Suppressor macrophage (primary cell): ENCODE data around the gene DLD.
"Not testable (repeated sequence)": the region's sequence is repeated elsewhere in the genome, so short reads cannot be mapped to it uniquely, and the experiment has no call there.

Experiments
- DNase-seq, 4 experiments: peaks; one replicate each; pipeline ENCODE4 v3.0.0-alpha.2; 2020 to 2022

Gene DLD

DNA sequence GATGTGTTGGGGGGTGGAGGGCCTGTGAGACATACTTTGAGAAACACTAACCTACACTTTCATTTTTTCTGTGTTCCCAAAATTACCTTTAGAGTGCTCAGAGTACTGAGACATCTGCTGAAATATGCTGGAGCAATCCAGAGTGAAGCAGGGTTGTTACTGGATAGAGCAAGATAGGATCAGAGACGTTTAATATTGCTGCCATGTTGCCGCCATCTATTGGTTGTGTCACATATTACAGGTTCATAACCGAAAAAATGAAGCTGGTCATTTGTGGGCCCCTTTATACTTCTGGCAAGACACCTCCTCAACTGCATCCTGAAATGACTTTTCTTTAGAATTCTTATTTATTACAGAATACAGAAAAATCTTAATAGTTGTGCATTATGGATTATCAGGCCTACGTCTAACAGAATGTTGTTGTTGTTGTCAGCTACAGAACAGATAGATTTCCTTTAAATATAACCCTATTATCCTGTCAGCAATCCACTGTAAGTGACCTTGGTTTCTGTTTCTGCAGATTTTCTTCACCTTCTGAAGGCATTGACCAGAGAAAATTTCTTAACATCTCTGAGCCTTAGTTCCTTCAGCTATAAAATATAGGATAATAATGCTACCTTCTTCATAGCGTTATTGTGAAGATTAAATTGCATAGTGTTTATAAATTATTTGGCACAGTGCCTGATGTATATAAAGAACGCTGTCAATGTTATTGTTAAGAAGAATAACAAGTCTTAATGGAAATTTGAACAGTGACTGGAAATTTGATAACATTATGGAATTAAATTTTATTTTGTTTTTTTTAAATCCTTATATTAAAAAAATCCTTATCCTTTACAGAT is 16.2 kb upstream of the DLD start:
- peak; percentile 64 to 82 (median 72) for DNase-seq

DNA sequence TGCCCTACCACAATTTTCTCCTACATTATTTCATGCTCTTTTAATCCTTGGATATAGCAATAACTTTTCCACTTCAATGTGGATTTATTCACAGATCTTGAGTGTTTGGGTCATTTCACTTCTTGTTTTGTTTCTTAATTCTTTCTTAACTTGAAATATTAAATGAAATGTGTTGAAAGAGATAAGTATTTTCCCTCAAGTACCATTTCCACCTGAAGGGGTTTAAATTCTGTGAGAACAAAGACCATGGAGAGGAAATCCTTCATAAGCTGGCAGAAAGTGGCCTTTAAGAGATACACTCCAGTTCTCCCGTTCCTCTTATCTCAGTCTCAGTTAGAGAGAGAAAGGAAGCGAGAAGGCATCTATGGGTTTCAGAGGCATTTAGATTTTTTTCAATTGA is 14.1 kb upstream of the DLD start:
- peak in 1 of 4 experiments; percentile 6 for DNase-seq

DNA sequence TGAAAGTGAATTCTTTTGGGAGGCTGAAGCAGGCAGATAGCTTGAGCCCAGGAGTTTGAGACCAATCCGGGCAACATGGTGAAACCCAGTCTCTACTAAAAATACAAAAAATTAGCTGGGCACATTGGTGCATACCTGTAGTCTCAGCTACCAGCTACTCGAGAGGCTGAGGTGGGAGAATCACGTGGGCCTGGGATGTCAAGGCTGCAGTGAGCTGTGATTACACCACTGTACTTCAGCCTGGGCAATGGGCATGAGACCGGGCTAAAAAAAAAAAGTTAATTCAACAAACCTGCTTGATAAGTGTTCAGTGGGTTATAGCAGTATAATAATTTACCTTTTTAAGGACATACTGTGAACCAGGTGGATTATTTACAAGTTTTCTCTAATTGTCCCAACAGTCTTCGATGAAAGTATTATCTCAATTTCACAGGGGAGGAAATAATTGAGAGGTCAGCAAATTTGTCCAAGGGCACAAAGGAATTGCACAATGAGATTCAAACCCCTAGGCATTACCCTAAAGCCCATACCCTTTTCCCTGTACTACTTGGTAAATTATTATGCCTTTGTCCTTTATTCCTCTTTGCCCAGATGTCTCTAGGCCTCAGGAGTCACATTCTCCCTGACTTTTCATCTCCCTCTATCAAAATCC is 13.1 kb upstream of the DLD start:
- no peak for DNase-seq

DNA sequence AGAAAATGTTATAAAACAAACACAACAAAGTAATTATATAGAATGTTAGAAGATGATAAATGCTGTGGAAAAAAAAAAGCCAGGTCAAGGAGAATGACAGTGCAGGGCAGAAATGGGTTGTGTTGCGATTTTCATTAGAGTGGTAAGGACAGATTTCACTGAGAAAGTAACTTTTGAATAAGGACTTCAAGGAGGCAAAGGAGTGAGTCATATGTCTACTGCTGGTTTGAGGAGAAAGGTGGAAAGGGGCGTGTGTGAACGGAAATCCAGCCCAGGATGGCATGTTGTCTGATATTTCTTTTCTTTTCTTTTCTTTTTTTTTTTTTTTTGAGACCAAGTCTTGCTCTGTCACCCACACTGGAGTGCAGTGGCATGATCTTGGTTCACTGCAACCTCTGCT is 12.3 kb upstream of the DLD start:
- DNase-seq, result no peak

DNA sequence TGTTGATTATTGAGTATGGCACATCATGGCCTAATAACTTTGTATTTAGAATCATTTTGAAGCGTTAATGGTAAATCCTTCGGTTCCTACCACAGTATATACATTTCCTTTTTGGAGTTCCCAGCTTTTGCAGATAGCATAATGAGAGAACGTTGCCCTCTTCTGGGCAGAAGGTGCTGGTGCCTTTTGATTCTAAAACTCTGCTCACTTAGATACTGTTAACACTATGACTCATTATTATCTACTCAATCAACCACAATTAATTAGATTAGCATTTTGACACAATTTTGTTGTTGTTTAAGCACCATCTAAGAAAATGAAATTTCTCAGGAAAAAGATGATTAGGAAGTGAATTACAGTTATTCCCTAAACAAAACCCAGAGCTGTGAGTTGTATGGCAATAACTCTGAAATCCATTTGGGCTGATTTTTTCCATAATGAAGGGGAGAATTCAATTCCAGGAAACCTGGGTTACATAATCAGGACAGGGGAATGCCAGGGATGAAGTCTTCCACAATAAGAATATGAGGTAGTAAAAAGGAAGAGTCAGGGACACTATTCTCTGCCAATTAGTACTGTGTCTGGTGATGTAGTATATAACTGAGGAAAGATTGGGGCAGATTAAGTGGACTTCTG is 11.5 kb upstream of the DLD start:
- peak; percentile 54 to 75 (median 67) for DNase-seq

DNA sequence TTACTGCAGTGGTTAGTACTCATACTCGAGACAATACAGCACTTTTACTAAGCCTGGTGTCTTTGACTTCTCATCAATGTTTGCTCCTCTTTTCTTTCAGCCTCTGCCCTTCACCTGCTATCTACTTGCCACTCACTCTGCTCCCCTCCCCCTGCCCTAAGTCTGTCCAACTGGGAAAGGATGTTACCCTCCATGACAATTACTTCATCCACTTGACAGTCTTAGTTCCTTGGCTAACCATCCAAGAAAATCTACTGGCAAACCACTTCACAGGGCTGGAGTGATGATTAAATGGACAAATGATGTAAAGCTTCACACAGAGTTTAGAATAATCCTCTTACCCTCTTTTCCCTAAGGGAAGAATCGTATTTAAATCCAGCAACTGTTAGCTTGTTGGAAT is 8.2 kb upstream of the DLD start:
- DNase-seq, result no peak

DNA sequence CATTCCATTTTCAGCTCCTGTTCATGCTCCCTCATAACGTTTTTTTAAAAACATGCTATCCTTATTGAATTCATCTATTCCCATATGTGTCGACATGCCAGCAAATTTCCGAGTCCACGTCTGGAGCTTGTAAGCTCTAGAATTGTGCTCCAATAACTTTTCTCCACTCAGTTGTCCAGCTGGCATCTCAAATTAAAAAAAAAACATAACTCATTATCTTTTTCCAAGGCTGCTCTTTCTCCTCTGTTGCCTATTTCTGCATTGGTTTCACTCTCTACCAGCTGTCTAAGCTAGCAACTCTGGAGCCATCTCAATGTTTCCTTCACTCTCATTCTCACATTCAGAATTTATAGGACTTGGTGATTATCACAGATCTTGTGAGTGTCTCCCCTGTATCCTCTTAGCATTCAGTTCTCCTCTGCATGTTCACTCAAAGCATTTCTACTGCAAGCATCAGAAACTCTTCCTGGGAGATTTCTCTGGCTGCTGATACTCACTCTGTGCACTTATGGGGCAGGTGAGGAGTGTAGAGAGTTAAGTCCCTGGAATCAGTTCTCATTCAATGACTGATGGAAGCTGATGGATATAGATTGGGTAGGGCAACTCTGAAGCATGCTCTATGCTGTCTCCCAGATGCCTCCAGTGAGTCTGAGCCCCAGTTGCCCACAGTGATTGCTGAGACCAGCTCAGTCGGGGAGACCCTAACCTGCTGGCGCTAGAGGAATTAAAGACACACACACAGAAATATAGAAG is 6.7 kb upstream of the DLD start:
- no peak for DNase-seq

DNA sequence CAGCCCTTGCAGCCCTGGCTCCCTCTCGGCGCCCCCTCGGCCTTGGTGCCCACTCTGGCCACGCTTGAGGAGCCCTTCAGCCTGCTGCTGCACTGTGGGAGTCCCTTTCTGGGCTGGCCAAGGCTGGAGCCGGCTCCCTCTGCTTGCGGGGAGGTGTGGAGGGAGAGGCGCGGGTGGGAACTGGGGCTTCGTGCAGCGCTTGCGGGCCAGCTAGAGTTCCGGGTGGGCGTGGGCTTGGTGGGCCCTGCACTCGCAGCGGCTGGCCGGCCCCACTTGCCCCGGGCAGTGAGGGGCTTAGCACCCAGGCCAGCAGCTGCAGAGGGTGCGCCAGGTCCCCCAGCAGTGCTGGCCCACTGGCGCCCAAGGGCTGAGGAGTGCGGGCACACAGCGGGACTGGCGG is 3.2 kb upstream of the DLD start:
- DNase-seq, result not testable (repeated sequence)

DNA sequence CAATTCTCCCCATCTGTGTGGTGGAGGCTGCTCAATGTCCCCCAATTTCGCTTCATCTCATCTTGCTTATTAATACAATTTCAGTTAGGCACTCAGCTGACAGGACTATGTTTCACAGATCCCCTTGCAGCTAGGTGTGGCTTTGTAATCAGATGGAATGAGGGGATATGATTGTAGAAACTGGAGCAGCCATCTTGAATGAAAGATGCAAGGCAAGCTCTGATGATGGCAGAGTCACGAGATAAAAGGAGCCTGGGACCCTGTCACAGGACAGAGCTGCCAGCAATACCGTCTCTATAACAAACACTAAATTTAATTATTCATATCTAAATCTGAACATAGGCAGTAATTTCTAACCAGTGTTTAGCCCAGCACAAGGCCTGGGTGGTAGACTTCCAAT is 991 bp upstream of the DLD start:
- no peak for DNase-seq

DNA sequence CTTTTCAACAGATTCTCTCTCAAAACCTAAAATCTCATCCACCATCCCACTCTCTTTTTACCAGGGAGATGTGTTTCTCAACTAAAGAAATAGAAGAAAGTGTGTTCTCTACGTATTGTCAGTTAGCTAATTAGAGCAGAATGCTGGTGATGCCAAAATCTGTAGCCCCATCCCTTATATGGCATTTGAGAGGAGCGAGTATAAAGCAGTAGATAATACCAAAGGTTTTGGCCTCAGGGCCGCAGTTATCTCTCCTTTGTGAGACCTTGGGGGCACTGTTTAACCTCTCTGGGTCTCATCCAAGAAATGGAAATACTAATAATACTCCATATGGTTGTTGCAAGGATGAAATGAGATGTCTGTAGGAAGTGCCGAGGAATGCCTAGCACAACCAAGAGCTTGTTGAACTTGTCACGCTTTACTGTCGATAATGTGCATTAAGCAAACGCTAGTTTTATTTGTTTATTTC is 456 bp upstream of the DLD start:
- no peak for DNase-seq

DNA sequence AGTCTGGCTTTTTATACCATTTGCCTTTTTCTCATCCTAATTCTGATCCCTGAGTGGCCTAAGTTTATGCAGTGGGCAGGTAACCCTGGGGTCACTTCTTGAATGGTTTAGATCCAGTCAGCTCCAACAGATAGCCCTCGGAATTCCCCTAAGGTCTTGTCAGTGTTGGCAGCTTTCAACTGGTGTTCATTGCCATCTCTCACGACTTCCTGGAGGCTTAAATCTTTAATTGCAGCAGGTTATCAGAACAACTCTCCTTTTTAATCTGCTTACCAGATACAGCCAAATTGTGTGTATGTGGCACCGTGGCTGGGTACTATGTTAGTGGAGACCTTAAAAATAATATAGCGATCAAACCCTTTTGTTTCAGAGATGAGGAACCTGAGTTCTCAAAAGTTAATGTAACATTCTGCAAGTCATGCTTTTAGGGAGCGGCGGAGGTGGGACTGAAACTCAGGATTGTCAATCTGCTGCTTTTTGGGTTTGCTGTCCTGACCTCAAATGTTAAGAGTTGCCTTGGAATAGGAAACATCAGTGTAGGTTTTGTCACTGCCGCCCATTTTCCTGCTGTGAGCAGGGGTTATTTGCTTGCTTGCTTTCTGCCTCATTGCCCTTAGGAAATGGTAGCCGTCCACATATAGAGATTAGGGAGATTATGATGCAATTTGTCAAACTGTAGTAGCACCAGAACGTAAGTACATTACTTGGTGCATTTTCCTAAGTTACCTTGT is 818 bp downstream of the DLD start:
- peak; percentile 31 to 46 (median 41) for DNase-seq

DNA sequence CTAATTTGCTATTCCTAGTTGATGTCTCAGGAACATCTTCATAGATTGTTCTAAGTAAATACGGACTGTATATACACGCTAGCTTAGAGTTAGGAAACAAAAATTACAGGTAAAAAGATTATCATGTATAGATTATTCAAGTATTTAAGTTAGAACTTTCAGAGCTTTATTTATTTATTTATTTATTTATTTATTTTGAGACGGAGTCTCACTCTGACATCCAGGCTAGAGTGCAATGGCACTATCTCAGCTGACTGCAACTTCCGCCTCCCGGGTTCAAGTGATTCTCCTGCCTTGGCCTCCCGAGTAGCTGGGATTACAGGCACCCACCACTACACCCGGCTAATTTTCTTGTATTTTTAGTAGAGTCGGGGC is 1.4 kb downstream of the DLD start:
- DNase-seq, result not testable (repeated sequence)

DNA sequence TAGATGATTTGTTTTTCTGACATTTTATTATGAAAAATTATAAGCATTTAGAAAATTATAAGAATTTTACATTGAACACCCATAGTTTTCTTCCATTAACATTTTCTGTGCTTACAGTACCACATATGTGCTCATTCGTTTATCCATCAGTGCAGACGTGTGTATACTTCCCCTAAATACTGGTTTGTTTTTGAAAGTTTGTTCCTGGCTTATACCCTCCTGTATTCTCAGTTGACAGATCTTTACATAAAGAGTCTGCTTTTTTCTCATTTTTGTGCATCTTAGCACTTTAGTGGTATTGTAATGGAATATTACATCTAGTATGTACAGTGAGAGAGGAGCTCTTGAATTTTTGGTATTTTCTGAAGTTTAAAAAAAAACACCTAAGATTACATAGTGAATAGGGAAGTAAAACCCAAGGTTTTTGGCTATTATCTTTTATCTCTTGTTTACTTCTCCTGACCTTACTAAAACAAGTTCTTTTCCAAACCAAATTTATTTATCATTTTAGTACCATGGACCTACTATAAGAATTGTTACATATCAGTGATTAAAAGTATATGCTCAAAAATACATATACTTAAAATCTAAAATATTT is 8.1 kb downstream of the DLD start:
- no peak for DNase-seq

DNA sequence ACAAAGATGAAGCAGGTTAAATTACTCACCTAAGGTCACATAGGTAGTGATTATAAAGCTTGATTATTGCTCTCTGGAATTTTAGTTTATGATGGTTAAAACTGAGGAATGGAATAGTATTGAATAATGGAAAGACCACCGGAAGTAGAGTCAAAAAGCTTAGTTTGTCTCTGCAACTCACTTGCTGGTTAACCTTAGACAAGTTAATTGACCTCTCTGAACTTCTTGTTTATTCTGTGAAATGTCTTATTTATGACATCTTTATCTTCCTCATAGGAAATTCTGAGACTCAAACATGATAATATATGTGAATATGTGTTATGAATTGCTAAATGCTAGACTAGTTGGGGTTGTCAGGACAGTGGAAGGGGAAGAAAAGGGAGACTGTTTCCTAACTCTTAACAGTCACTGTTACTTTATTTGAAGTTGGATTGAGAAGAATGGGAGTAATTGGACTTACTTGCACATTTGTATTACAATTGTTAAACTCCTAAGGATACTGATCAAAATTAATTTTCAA is 9.6 kb downstream of the DLD start:
- peak in 2 of 4 experiments; percentile 14 to 15 for DNase-seq

DNA sequence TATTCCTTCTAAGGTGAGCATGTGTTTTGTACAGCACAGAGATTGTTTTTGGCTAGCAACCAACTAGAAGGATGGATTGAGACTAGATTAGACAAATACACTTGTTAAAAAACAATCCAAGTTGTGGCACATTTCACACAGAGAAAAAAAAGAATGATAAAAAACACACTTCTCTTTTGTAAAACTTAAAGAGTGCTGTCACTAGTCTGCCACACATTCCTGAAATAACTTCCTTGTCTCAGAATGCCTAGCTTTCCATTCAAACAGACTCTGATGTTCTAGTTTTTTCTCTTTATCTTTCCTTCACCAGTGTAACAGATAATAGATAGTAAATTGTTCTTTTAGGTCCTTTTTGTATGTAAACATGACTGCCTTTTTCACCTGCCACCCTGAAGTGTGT is 11.4 kb downstream of the DLD start:
- no peak for DNase-seq

DNA sequence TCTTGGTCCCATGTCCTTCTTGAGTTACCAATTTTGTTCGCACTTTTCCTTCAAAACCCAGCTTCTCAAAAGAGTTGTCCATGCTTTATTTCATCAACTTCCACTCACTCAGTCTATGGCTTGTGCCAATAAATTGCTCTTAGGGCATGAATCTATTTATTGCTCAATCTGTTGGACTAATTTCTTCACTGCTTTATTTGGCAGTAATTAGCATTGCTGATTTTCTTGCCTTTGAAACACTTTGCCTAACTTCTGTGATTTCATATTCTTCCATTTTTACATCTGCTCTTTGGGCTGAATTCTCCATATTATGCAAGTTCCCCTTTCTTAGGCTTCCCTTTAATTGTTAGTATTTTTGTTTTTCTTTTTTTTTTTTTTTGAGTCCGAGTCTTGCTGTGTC is 16.8 kb downstream of the DLD start:
- DNase-seq, result peak; percentile 28 to 84 (median 56)

DNA sequence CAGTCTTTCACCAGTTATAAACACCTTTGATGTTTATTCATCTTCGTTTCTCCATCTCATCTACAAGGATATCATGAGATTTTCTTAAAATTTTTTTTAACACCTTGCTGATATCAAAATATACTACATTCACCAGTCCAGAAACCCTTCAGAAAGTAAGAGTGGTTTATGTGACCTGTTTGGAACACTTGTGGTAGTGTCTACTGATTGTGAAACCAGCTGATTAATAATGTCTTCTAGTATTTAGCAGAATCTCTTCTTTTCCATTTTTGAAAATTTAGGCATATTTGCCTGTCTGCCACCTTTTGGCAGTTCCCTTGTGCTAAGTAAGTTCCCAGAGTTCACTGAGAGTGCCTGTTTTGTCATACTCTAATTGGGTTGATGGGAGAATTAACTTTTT is 18.5 kb downstream of the DLD start:
- no peak for DNase-seq

DNA sequence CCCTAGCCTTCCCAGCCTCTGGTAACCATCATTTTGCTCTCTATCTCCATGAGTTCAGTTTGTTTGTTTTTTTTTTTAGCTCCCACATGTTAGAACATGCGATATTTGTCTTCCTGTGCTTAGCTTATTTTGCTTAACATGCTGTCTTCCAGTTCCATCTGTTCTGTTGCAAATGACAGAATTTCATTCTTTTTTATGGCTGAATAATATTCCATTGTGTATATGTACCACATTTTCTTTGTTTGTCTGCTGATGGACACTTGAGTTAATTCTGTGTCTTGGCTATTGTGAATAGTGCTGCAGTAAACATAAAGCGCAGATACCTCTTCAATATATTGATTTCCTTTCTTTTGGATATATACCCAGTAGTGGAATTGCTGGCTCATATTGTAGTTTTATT is 21.0 kb downstream of the DLD start:
- DNase-seq, result no peak

DNA sequence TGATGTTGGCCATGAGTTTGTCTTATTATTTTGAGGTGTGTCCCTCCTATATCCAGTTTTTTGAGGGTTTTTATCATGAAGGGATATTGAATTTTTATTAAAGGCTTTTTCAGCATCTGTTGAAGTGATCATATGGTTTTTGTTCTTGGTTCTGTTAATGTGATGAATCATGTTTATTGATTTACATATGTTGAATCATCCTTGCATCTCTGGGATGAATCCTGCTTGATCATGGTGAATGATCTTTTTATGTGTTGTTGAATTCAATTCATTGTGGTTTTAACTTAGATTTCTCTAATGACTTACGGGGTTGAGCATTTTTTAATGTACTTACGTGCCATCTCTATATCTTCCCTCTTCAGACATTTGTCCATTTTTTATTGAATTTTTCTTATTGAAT is 22.9 kb downstream of the DLD start:
- DNase-seq, result no peak

DNA sequence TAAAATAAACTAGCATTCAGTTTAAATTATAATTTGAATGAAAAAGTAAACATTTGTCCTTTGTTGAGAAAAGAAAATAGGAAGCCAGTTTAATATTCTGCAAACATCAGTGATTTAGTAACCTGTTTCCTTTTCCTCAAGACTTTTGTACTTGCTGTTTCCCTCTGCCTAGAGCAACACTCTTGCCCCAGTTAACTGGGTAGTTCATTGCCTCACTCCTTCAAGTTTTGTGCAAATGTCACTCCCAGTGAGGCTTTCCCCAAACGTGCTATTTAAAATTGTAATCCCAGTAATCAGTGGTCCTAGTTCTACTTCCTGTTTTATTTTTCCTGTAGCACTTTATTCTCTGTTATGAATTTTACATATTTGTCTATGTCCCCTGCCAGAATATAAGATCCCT is 23.8 kb downstream of the DLD start:
- peak; percentile 48 to 74 (median 60) for DNase-seq

DNA sequence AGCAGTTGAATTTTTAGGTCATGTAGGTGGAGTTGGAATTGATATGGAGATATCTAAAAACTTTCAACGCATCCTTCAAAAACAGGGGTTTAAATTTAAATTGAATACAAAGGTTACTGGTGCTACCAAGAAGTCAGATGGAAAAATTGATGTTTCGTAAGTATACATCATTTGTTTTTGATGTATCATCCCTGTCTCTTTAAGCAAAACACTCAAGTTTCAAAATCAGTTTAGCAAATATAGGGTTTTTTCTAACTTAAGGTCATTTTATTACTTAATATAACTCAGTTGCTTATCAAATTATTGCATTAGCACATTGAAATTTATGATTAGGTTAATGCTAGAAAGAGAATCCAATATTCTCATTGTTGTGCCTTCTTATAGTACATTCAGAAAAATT is 24.6 kb downstream of the DLD start:
- DNase-seq, result no peak
